ENCODE data around the gene SDK1.
"Not testable (repeated sequence)": the region's sequence is repeated elsewhere in the genome, so short reads cannot be mapped to it uniquely, and the experiment has no call there.

Gene SDK1

GRCh38 chr7:3738964-3739363, 437.9 kb downstream of the SDK1 start:
- DNase-seq (ENCODE audit: low read depth), result no peak

GRCh38 chr7:3739983-3740382, 438.9 kb downstream of the SDK1 start:
- no peak for DNase-seq (ENCODE audit: low read depth)

- no peak for DNase-seq (ENCODE audit: low read depth)
Measured at GRCh38 chr7:3747467-3747866, 446.4 kb downstream of the SDK1 start.

- no peak for DNase-seq (ENCODE audit: low read depth)
Measured at GRCh38 chr7:3748389-3748788, 447.3 kb downstream of the SDK1 start.

- no peak for DNase-seq (ENCODE audit: low read depth)
Measured at GRCh38 chr7:3753868-3754267, 452.8 kb downstream of the SDK1 start.

- no peak for DNase-seq (ENCODE audit: low read depth)
Measured at GRCh38 chr7:3754493-3755341, 453.7 kb downstream of the SDK1 start.

GRCh38 chr7:3755778-3756453, 454.9 kb downstream of the SDK1 start:
- not testable (repeated sequence) for DNase-seq (ENCODE audit: low read depth)

- DNase-seq (ENCODE audit: low read depth), result no peak
Measured at GRCh38 chr7:3757059-3757458, 456.0 kb downstream of the SDK1 start.

GRCh38 chr7:3760651-3761050, 459.6 kb downstream of the SDK1 start:
- DNase-seq (ENCODE audit: low read depth), result no peak

GRCh38 chr7:3762146-3762831, 461.2 kb downstream of the SDK1 start:
- DNase-seq (ENCODE audit: low read depth), result no peak

- no peak for DNase-seq (ENCODE audit: low read depth)
Measured at GRCh38 chr7:3767917-3768777, 467.1 kb downstream of the SDK1 start.

- no peak for DNase-seq (ENCODE audit: low read depth)
Measured at GRCh38 chr7:3771906-3772305, 470.9 kb downstream of the SDK1 start.

GRCh38 chr7:3778345-3778744, 477.3 kb downstream of the SDK1 start:
- no peak for DNase-seq (ENCODE audit: low read depth)

- DNase-seq (ENCODE audit: low read depth), result no peak
Measured at GRCh38 chr7:3780016-3780415, 479.0 kb downstream of the SDK1 start.

GRCh38 chr7:3780525-3780924, 479.5 kb downstream of the SDK1 start:
- no peak for DNase-seq (ENCODE audit: low read depth)

- no peak for DNase-seq (ENCODE audit: low read depth)
Measured at GRCh38 chr7:3781607-3782006, 480.6 kb downstream of the SDK1 start.

GRCh38 chr7:3787717-3788264, 486.7 kb downstream of the SDK1 start:
- no peak for DNase-seq (ENCODE audit: low read depth)

GRCh38 chr7:3790803-3791202, 489.8 kb downstream of the SDK1 start:
- no peak for DNase-seq (ENCODE audit: low read depth)

- no peak for DNase-seq (ENCODE audit: low read depth)
Measured at GRCh38 chr7:3791327-3791726, 490.3 kb downstream of the SDK1 start.

GRCh38 chr7:3795141-3795540, 494.1 kb downstream of the SDK1 start:
- DNase-seq (ENCODE audit: low read depth), result no peak

- no peak for DNase-seq (ENCODE audit: low read depth)
Measured at GRCh38 chr7:3795781-3796180, 494.7 kb downstream of the SDK1 start.

- no peak for DNase-seq (ENCODE audit: low read depth)
Measured at GRCh38 chr7:3805151-3805550, 504.1 kb downstream of the SDK1 start.
